ENCODE data around the gene TLCD3A. TPM values are rescaled to one million over a fixed set of nuclear protein-coding genes. Genes with fewer than 3 reads are reported as not detected.
A peak's percentile ranks its signal among the peaks of the same experiment; 100 is the strongest.

Gene TLCD3A
- total RNA-seq, 1 donor from 2014 or later: 29.6 TPM

DNA sequence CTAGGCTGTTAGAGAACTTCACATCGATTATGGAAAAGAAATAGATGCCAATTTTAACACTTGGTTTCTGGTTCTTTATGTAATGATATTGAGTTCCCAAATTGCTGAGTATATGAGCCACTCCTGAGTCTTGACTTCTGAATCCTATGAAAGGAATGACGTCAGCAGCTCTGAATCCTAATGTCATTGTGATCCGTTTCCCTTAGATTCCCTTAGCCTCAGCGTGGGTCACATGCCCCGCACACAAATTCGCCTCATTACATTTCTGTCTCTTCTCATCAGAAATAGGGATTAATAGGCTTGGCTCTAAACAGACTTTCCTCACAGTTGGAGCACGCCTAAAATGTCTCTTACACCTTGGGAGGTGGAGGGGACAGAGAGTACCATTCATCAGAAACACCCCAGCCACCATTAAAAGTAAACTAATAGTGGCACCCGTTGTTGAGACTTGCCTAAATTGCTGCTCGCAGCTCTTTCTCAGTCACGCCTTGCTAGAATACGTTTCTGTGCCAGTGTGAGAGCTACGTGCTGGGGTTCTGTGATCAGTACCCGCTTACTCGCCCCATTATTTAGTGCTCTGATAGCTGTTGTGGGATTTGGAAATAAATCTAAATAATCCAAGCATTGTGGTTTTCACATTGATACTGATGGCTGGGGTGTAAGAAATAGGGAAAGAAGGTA lies 56.9 kb downstream of the TLCD3A start:
- ATAC-seq: peak; percentile 18

GRCh38 chr17:789931-790873 lies 57.8 kb downstream of the TLCD3A start:
- ATAC-seq: peak; percentile 88

- peak; percentile 0 for ATAC-seq
Measured at GRCh38 chr17:790874-791247, 58.5 kb downstream of the TLCD3A start.

DNA sequence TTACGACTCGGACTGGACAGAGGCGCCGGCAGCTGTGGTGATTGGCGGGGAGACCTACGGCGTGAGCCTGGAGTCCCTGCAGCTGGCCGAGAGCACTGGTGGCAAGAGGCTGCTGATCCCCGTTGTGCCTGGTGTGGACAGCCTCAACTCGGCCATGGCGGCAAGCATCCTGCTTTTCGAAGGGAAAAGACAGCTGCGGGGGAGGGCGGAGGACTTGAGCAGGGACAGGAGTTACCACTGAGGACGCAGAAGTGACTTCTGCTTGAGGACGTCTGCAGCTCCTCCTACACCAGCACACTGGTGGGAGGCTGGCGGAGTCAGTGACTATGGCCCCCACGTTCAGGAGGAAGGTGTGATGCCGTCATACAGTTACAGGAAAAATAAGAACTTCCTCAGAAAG lies 59.4 kb downstream of the TLCD3A start:
- ATAC-seq: no peak

DNA sequence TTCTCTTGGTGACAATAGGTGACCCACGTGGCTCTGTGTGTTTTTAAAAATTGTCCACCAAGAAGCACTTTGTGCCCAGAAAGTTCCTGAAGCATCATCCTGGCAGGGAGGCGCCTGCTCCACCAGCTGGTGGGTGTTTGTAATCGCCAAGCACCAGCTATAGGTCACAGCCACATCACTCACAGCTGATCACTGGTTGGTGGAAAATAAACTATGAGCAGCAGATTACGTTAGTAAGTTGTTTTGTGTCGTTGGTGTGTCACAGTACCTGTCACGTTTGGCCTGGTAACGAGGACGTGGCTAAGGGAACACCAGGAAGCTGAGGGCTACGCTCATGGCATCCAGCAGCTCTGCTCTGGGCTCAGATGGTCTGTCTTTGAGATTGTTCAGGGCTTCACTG lies 59.9 kb downstream of the TLCD3A start:
- ATAC-seq: peak; percentile 27

Other genes starting within 250 kb of the TLCD3A start
- gene VPS53, start 17.8 kb upstream of the TLCD3A start, total RNA-seq: 58.3 TPM
- gene GEMIN4, start 19.7 kb downstream of the TLCD3A start, total RNA-seq: 20.1 TPM
- 48.8 TPM for gene GLOD4, start 49.7 kb downstream of the TLCD3A start, total RNA-seq
- gene MRM3, start 49.8 kb downstream of the TLCD3A start, total RNA-seq: 12.6 TPM
- gene NXN, start 247.2 kb downstream of the TLCD3A start, total RNA-seq: 30.8 TPM